Fibroblast of lung (primary cell): ENCODE results near the gene GPC6.

Experiments used
- CTCF ChIP-seq, 2 donors: IDR thresholded peaks in 1 of 2; conservative IDR thresholded peaks in 1 of 2; 1 replicate in 1 of 2; 2 replicates in 1 of 2; pipeline ENCODE4 v1.5.1; 2011 to 2012; ENCODE audit warnings: low read length in 2 of 2, control low read depth in 1 of 2, inconsistent platforms in 1 of 2, low read depth in 1 of 2, mild to moderate bottlenecking in 1 of 2
- EZH2 ChIP-seq: IDR thresholded peaks from 2 replicates; pipeline ENCODE4 v1.5.1; 2012; ENCODE audit warnings: low read length, control low read depth, mild to moderate bottlenecking; ENCODE audit errors: missing control alignments

- TF ChIP-seq CTCF (conservative IDR thresholded peaks at IDR 0.05 in 1 of 2, IDR thresholded peaks at IDR 0.05 in 1 of 2; ENCODE audit: low read depth in 1 of 2, low read length in 2 of 2) (no peak), EZH2 (no peak)
These were observed 126.0 kb downstream of the GPC6 start for GRCh38 chr13:93352616-93353015.
